GM12864 (cell line): ENCODE data around the gene RGS16.

Experiments
- DNase-seq: peaks from one replicate; pipeline ENCODE4 v3.0.0-alpha.2; 2011; ENCODE audit warnings: low read depth
- H3K4me3 ChIP-seq: 2 replicates; pipeline ENCODE4 v1.5.1; 2011; ENCODE audit warnings: mild to moderate bottlenecking, low read depth, low read length, control low read depth
- TF ChIP-seq, protein P1 (sequence below): IDR thresholded peaks from 2 replicates; pipeline ENCODE4 v1.5.1; 2011; ENCODE audit warnings: low read depth, mild to moderate bottlenecking, moderate library complexity, low read length, control low read depth, inconsistent platforms; ENCODE audit errors: missing control alignments

The RGS16 gene, protein sequence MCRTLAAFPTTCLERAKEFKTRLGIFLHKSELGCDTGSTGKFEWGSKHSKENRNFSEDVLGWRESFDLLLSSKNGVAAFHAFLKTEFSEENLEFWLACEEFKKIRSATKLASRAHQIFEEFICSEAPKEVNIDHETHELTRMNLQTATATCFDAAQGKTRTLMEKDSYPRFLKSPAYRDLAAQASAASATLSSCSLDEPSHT

DNA sequence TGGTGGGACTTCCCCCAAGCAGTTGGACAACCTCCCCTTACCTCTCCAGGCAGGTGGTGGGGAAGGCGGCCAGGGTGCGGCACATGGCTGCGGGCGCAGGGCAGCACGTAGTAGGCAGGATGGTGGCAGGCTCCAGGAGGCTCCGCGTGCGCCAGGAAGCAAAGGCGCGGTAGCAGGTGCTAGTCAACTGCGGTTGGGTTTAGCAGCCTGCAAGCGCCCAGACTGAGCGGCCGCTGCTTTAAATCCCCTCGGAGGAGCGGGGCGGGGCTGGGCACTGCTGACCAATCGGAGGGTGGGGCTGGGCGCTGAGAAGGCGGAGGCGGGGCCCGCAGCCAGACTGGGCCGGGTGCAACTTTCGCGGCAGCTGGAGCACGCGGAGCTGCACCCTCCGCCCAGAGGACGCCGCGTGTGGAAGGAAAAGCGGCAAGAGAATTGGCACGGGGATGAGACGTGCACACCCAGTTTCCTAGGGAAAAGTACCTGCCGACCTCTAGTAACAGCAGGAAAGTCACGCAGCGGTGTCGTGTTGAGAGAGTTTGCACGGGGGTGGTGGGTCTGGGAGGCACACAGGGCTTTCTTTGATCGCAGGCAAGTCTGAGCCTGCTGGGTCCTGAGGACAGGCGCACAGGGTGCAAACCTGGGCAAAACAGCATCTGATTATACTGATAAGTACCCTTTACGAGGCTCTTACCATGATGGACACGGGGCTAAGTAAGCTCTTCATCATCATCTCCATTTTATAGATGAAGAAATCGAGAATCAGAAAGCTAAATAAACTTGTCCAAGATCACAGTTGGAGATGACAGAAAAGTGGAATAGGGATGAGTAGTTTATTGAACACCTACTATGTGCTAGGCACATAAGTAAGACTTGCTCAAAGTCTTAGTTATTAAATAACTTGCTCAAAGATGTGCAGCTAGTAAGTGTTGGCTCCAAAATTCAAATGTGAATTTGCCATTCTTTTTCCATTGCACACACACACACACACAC is at the start of gene RGS16:
RGS16 (minus strand) TSS at position 215 of the 990 bp plus-strand sequence; CDS start at position 85, 130 bp downstream.
- peak; percentile 79 for DNase-seq
- H3K4me3 ChIP-seq = peak within 1 kb of the TSS; percentile 91
- TF ChIP-seq, protein P1, sequence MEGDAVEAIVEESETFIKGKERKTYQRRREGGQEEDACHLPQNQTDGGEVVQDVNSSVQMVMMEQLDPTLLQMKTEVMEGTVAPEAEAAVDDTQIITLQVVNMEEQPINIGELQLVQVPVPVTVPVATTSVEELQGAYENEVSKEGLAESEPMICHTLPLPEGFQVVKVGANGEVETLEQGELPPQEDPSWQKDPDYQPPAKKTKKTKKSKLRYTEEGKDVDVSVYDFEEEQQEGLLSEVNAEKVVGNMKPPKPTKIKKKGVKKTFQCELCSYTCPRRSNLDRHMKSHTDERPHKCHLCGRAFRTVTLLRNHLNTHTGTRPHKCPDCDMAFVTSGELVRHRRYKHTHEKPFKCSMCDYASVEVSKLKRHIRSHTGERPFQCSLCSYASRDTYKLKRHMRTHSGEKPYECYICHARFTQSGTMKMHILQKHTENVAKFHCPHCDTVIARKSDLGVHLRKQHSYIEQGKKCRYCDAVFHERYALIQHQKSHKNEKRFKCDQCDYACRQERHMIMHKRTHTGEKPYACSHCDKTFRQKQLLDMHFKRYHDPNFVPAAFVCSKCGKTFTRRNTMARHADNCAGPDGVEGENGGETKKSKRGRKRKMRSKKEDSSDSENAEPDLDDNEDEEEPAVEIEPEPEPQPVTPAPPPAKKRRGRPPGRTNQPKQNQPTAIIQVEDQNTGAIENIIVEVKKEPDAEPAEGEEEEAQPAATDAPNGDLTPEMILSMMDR = no peak

DNA sequence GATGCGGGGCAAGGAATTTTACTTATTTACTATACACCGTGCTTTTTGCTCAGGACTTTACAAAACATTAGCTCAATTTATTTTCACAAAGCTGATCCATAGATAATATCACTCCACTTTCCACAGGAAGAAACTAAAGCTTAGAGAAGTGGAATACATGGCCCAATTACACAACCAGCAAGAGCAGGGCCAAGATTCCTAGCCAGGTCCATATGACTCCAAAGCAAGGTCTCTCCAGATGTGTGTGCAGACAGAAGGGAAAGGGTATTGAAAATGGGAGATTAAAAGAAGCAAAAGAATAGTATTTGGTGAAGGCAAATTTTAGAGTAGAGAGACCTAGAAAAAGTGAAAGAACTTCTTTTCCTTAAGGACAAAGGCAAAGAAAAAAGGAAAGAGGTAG is 49.8 kb upstream of the RGS16 start:
- TF ChIP-seq, protein P1 = no peak
- no peak overlapping the region for H3K4me3 ChIP-seq
- no peak for DNase-seq

DNA sequence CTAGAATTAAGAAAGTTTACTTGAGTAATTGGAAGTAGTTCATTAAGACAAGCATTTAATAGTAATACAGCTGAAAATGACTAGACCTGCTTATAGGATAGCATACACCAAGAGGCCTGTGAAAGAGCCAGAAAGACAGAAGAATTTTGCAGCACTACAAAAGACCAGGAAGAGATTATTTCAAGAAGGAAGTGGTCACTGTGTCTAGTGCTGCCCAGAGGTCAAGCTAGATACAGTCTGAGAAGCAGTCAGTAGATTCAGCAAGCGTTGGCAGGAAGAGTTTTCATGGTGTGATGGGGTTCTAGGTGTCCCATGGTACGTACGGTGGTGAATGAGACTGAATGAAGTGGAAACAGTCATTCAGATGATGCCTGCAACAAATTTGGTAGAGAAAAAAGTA is 48.7 kb upstream of the RGS16 start:
- DNase-seq = no peak
- H3K4me3 ChIP-seq = no peak overlapping the region
- TF ChIP-seq, protein P1 = no peak

DNA sequence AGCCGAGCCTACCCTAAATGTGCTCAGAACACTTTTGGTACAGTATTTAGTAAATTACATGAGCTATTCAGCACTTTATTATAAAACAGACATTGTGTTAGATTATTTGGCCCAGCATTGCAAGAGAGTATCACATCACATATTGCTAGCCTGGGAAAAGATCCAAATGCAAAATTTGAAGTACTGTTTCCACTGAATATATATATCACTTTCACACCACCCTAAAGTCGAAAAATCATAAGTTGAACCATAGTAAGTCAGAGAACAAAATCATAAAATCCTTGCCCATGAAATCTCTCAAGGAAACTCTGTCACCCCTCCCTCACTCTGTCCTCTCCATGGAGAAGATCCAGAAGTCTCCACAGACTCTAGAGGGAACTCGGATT is 47.1 kb upstream of the RGS16 start:
- TF ChIP-seq, protein P1 = no peak
- DNase-seq = no peak
- H3K4me3 ChIP-seq = no peak overlapping the region

DNA sequence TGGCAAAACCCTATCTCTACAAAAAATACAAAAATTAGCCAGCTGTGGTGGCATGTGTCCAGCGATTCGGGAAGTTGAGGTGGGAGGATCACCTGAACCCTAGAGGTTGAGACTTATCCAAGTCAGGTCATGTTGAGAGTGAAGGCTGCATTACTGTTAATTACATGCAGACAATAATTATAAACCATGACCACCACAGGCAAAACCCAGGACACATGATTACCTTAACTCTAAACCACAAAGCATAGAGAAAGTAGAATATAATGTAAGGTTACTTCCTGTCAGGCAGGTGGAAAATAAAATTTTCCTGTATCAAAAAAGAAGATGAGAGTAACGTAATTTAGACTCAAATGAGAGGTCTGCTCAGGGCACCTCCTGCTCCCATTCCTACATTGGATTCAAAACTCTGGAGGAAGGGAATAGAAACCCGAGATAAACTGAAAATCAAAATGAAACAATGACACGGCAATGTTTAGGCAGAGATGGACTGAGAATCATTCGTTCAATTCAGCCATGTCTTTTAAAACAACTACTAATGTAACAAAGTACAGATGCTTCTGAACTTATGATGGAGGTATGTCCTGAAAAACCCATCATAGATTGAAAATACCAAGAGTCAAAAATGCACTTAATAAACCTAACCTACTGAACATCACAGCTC is 46.6 kb upstream of the RGS16 start:
- no peak for DNase-seq
- no peak overlapping the region for H3K4me3 ChIP-seq
- TF ChIP-seq, protein P1 = no peak

DNA sequence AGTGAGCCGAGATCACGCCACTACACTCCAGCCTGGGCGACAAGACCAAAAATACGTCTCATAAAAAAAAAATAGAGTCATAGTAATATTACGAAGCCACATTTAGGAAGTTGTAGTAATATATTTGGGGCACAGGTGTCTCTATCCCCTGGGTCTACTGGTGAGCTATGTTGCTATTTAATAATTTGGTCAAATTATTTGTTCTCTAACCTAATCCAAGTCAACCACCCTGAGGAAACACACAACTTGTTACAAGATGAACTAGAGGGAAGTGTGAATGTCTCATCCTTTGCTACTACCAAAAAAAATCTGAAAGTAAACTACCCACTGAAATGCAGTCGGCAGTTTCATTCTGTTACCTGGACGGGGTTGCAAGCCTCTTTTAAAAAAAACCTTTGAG is 44.9 kb upstream of the RGS16 start:
- H3K4me3 ChIP-seq = no peak overlapping the region
- DNase-seq = no peak
- TF ChIP-seq, protein P1 = no peak
